NCI-H2029 treated with DMSO at 0.1 percent for 48 hours (cell line): Measurements from ENCODE around the gene S100A11.

Experiments
- DNase-seq: peaks from one replicate; lab custom pipeline; 2025; lab: John Stamatoyannopoulos, UW

The S100A11 gene

GRCh38 chr1:152039461-152039860 lies 2.7 kb upstream of the S100A11 start:
- no peak for DNase-seq

GRCh38 chr1:152038871-152039270 lies 2.1 kb upstream of the S100A11 start:
- no peak for DNase-seq

- DNase-seq, result no peak
These were observed 1.1 kb downstream of the S100A11 start for GRCh38 chr1:152035539-152036266.

GRCh38 chr1:152034654-152035538 lies 1.9 kb downstream of the S100A11 start:
- DNase-seq, result no peak

GRCh38 chr1:152034324-152034653 lies 2.5 kb downstream of the S100A11 start:
- no peak for DNase-seq

GRCh38 chr1:152029929-152030211 lies 6.9 kb downstream of the S100A11 start:
- no peak for DNase-seq

GRCh38 chr1:152029144-152029928 lies 7.5 kb downstream of the S100A11 start:
- no peak for DNase-seq

GRCh38 chr1:152026895-152027294 lies 9.9 kb downstream of the S100A11 start:
- no peak for DNase-seq

GRCh38 chr1:152024223-152024622 lies 12.6 kb downstream of the S100A11 start:
- no peak for DNase-seq

- no peak for DNase-seq
These were observed 13.6 kb downstream of the S100A11 start for GRCh38 chr1:152023221-152023620.

- no peak for DNase-seq
These were observed 14.3 kb downstream of the S100A11 start for GRCh38 chr1:152022474-152022873.

GRCh38 chr1:152021569-152021968 lies 15.2 kb downstream of the S100A11 start:
- DNase-seq, result no peak

GRCh38 chr1:152020849-152021248 lies 16.0 kb downstream of the S100A11 start:
- DNase-seq, result no peak

GRCh38 chr1:152018537-152018936 lies 18.3 kb downstream of the S100A11 start:
- DNase-seq, result no peak

GRCh38 chr1:152015766-152016165 lies 21.0 kb downstream of the S100A11 start:
- DNase-seq, result no peak

GRCh38 chr1:152014943-152015342 lies 21.9 kb downstream of the S100A11 start:
- no peak for DNase-seq

GRCh38 chr1:152013664-152014237 lies 23.1 kb downstream of the S100A11 start:
- DNase-seq, result no peak

GRCh38 chr1:152009691-152010090 lies 27.1 kb downstream of the S100A11 start:
- no peak for DNase-seq

- no peak for DNase-seq
These were observed 29.8 kb downstream of the S100A11 start for GRCh38 chr1:152007047-152007446.

GRCh38 chr1:152005360-152005912 lies 31.4 kb downstream of the S100A11 start:
- no peak for DNase-seq

GRCh38 chr1:152003846-152004442 lies 32.9 kb downstream of the S100A11 start:
- no peak for DNase-seq

- no peak for DNase-seq
These were observed 33.8 kb downstream of the S100A11 start for GRCh38 chr1:152002960-152003359.
